Trophoblast cell (in vitro differentiated cells and primary cell): Measurements from ENCODE around the gene MPPED1.

Source experiments
- DNase-seq, 2 donors: peaks; one replicate each; pipeline ENCODE4 v3.0.0-alpha.2; 2016
- H2AFZ ChIP-seq: 2 replicates; pipeline ENCODE4 v1.6.1; 2013; ENCODE audit warnings: low read length, moderate library complexity, mild to moderate bottlenecking; ENCODE audit not compliant: insufficient read depth, poor library complexity
- H2AK5ac ChIP-seq: 2 replicates; pipeline ENCODE4 v1.6.1; 2013; ENCODE audit warnings: mild to moderate bottlenecking, low read length
- H2BK120ac ChIP-seq: 2 replicates; pipeline ENCODE4 v1.6.1; 2013; ENCODE audit warnings: low read length, mild to moderate bottlenecking, moderate library complexity; ENCODE audit not compliant: insufficient read depth, poor library complexity
- H2BK12ac ChIP-seq: 2 replicates; pipeline ENCODE4 v1.6.1; 2013; ENCODE audit warnings: mild to moderate bottlenecking, low read length, moderate library complexity
- H2BK5ac ChIP-seq: 2 replicates; pipeline ENCODE4 v1.6.1; 2013; ENCODE audit warnings: low read length, low read depth, moderate library complexity, mild to moderate bottlenecking; ENCODE audit not compliant: poor library complexity
- H3K14ac ChIP-seq: 2 replicates; pipeline ENCODE4 v1.6.1; 2013; ENCODE audit warnings: mild to moderate bottlenecking, low read length
- H3K18ac ChIP-seq: 2 replicates; pipeline ENCODE4 v1.6.1; 2013; ENCODE audit warnings: mild to moderate bottlenecking, low read length
- H3K23ac ChIP-seq: 2 replicates; pipeline ENCODE4 v1.6.1; 2013; ENCODE audit warnings: low read length
- H3K27ac ChIP-seq: 2 replicates; pipeline ENCODE4 v1.5.1; 2013; ENCODE audit warnings: low read depth, mild to moderate bottlenecking, inconsistent platforms, low read length, moderate library complexity
- H3K27me3 ChIP-seq: 2 replicates; pipeline ENCODE4 v1.6.1; 2013; ENCODE audit warnings: inconsistent platforms, mild to moderate bottlenecking, low read length, moderate library complexity; ENCODE audit not compliant: insufficient read depth
- H3K36me3 ChIP-seq, 2 experiments: 1 replicate in 1 of 2; 2 replicates in 1 of 2; pipeline ENCODE4 v1.6.1; 2013; ENCODE audit warnings: low read length in 2 of 2, mild to moderate bottlenecking in 2 of 2, moderate library complexity in 1 of 2; ENCODE audit not compliant: insufficient read depth in 2 of 2, control insufficient read depth in 1 of 2
- H3K4ac ChIP-seq: 2 replicates; pipeline ENCODE4 v1.6.1; 2013; ENCODE audit warnings: low read depth, mild to moderate bottlenecking, low read length, moderate library complexity
- H3K4me1 ChIP-seq, 2 experiments: 1 replicate in 1 of 2; 2 replicates in 1 of 2; pipeline ENCODE4 v1.6.1; 2013; ENCODE audit warnings: low read length in 2 of 2, mild to moderate bottlenecking in 2 of 2, moderate library complexity in 1 of 2; ENCODE audit not compliant: insufficient read depth in 2 of 2, control insufficient read depth in 1 of 2
- H3K4me2 ChIP-seq: 2 replicates; pipeline ENCODE4 v1.6.1; 2013; ENCODE audit warnings: inconsistent platforms, mild to moderate bottlenecking, low read length, moderate library complexity
- H3K4me3 ChIP-seq: 2 replicates; pipeline ENCODE4 v1.5.1; 2013; ENCODE audit warnings: mild to moderate bottlenecking, low read depth, low read length, inconsistent platforms
- H3K79me1 ChIP-seq: one replicate; pipeline ENCODE4 v1.6.1; 2013; ENCODE audit warnings: low read length
- H3K79me2 ChIP-seq: 2 replicates; pipeline ENCODE4 v1.6.1; 2013; ENCODE audit warnings: low read length, mild to moderate bottlenecking; ENCODE audit not compliant: control insufficient read depth, insufficient read depth, poor library complexity
- H3K9ac ChIP-seq: 2 replicates; pipeline ENCODE4 v1.6.1; 2013; ENCODE audit warnings: mild to moderate bottlenecking, low read length
- H3K9me3 ChIP-seq: 2 replicates; pipeline ENCODE4 v1.6.1; 2013; ENCODE audit warnings: low read depth, mild to moderate bottlenecking, control low read depth, inconsistent platforms, low read length; ENCODE audit not compliant: insufficient read depth
- H4K12ac ChIP-seq: 2 replicates; pipeline ENCODE4 v1.6.1; 2013; ENCODE audit warnings: low read depth, mild to moderate bottlenecking, low read length, moderate library complexity
- H4K8ac ChIP-seq: 2 replicates; pipeline ENCODE4 v1.6.1; 2013; ENCODE audit warnings: low read depth, mild to moderate bottlenecking, low read length, moderate library complexity
- H4K91ac ChIP-seq: one replicate; pipeline ENCODE4 v1.6.1; 2013; ENCODE audit warnings: low read depth, mild to moderate bottlenecking, low read length, moderate library complexity
- WGBS: extraction: QIAGEN DNeasy Blood & Tissue Kit; methylation state at CpG from one replicate; pipeline ENCODE4 v1.1.7; 2013; ENCODE audit warnings: missing lambda C conversion rate; ENCODE audit not compliant: insufficient read length, insufficient coverage; ENCODE audit errors: extremely low coverage; 5-methylcytosine and 5-hydroxymethylcytosine counted together

The MPPED1 gene

GRCh38 chr22:43481568-43482317 is 69.9 kb downstream of the MPPED1 start:
- no CpG with 5 or more reads among the region's 18 CpGs for WGBS
- Histone ChIP-seq H3K4ac (no peak overlapping the region), H2BK12ac (no peak overlapping the region), H4K8ac (no peak overlapping the region), H4K91ac (no peak overlapping the region), H3K9me3 (no peaks in the 10 kb centered on the region), H2AK5ac (no peak overlapping the region), H2BK120ac (no peak overlapping the region), H3K79me2 (no peaks in the 10 kb centered on the region), H3K4me3 (no peak overlapping the region), H3K36me3 (no peaks in the 10 kb centered on the region), H2BK5ac (no peak overlapping the region), H3K14ac (no peak overlapping the region), H3K27ac (no peak overlapping the region), H3K4me2 (no peak overlapping the region), H3K27me3 (no peaks in the 10 kb centered on the region), H3K79me1 (no peaks in the 10 kb centered on the region), H3K4me1 (no peaks in the 10 kb centered on the region), H4K12ac (no peak overlapping the region), H3K18ac (no peak overlapping the region), H2AFZ (no peak overlapping the region), H3K9ac (no peak overlapping the region), H3K23ac (no peak overlapping the region)
- DNase-seq = no peak

DNA sequence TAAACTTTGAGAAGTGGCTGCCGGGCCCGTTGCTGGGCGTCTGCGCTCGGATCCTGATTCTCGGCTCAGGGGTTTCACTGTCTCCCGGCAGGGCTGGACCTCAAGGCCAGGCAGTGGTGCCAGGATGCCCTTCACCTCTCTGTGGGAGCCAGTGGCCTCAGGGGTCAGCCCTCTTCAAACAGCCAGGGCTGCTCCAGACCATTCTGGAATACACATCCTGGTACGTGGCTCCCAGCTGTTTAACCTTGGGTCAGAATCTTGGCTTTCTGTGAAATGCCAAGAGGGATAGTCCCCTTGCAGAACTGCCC is 70.5 kb downstream of the MPPED1 start:
- no peak overlapping the region for H2BK120ac ChIP-seq
- H2BK12ac ChIP-seq = no peak overlapping the region
- H3K14ac ChIP-seq = no peak overlapping the region
- H3K4ac ChIP-seq = no peak overlapping the region
- no peak overlapping the region for H4K8ac ChIP-seq
- no peaks in the 10 kb centered on the region for H3K4me1 ChIP-seq
- no peak overlapping the region for H2BK5ac ChIP-seq
- no peaks in the 10 kb centered on the region for H3K9me3 ChIP-seq
- no peak overlapping the region for H3K4me2 ChIP-seq
- no peak for DNase-seq
- H2AFZ ChIP-seq = no peak overlapping the region
- H2AK5ac ChIP-seq = no peak overlapping the region
- no peaks in the 10 kb centered on the region for H3K27me3 ChIP-seq
- no peaks in the 10 kb centered on the region for H3K36me3 ChIP-seq
- H3K23ac ChIP-seq = no peak overlapping the region
- H4K12ac ChIP-seq = no peak overlapping the region
- H3K9ac ChIP-seq = peak overlapping the region; percentile 12
- no peak overlapping the region for H3K27ac ChIP-seq
- H3K79me2 ChIP-seq = no peaks in the 10 kb centered on the region
- H3K18ac ChIP-seq = no peak overlapping the region
- H3K4me3 ChIP-seq = no peak overlapping the region
- WGBS = no CpG with 5 or more reads among the region's 8 CpGs
- no peak overlapping the region for H4K91ac ChIP-seq
- H3K79me1 ChIP-seq = no peaks in the 10 kb centered on the region

- no peak overlapping the region for H2AFZ ChIP-seq
- H3K9me3 ChIP-seq = no peaks in the 10 kb centered on the region
- no peak overlapping the region for H3K27ac ChIP-seq
- H2AK5ac ChIP-seq = no peak overlapping the region
- H3K9ac ChIP-seq = no peak overlapping the region
- H3K14ac ChIP-seq = no peak overlapping the region
- no peak overlapping the region for H2BK12ac ChIP-seq
- no peak overlapping the region for H3K18ac ChIP-seq
- no peak overlapping the region for H4K91ac ChIP-seq
- no peak overlapping the region for H3K4me2 ChIP-seq
- no peak overlapping the region for H4K8ac ChIP-seq
- WGBS = no CpG with 5 or more reads among the region's 13 CpGs
- no peaks in the 10 kb centered on the region for H3K79me1 ChIP-seq
- H3K27me3 ChIP-seq = no peaks in the 10 kb centered on the region
- H4K12ac ChIP-seq = no peak overlapping the region
- no peaks in the 10 kb centered on the region for H3K36me3 ChIP-seq
- H2BK120ac ChIP-seq = no peak overlapping the region
- H3K4me3 ChIP-seq = no peak overlapping the region
- H3K4me1 ChIP-seq = no peaks in the 10 kb centered on the region
- H3K23ac ChIP-seq = no peak overlapping the region
- DNase-seq = no peak
- no peak overlapping the region for H2BK5ac ChIP-seq
- no peak overlapping the region for H3K4ac ChIP-seq
- no peaks in the 10 kb centered on the region for H3K79me2 ChIP-seq
Measured at GRCh38 chr22:43483266-43483665, 71.5 kb downstream of the MPPED1 start.

GRCh38 chr22:43483669-43484068 is 71.9 kb downstream of the MPPED1 start:
- no peaks in the 10 kb centered on the region for H3K4me1 ChIP-seq
- no peak overlapping the region for H3K27ac ChIP-seq
- H3K4me2 ChIP-seq = no peak overlapping the region
- H3K18ac ChIP-seq = no peak overlapping the region
- no peaks in the 10 kb centered on the region for H3K79me2 ChIP-seq
- H3K23ac ChIP-seq = no peak overlapping the region
- no peaks in the 10 kb centered on the region for H3K27me3 ChIP-seq
- no peaks in the 10 kb centered on the region for H3K9me3 ChIP-seq
- H2AFZ ChIP-seq = no peak overlapping the region
- H4K91ac ChIP-seq = no peak overlapping the region
- H2BK5ac ChIP-seq = no peak overlapping the region
- no peak overlapping the region for H2BK120ac ChIP-seq
- no peak overlapping the region for H2AK5ac ChIP-seq
- H3K4me3 ChIP-seq = no peak overlapping the region
- no peak for DNase-seq
- H3K4ac ChIP-seq = no peak overlapping the region
- H3K9ac ChIP-seq = no peak overlapping the region
- no peak overlapping the region for H4K12ac ChIP-seq
- H3K36me3 ChIP-seq = no peaks in the 10 kb centered on the region
- H3K79me1 ChIP-seq = no peaks in the 10 kb centered on the region
- H2BK12ac ChIP-seq = no peak overlapping the region
- H4K8ac ChIP-seq = no peak overlapping the region
- H3K14ac ChIP-seq = no peak overlapping the region
- no CpG with 5 or more reads among the region's 7 CpGs for WGBS
